HG03159 (cell line): ENCODE results near the gene ZNF560.
"Not testable (repeated sequence)": the region's sequence is repeated elsewhere in the genome, so short reads cannot be mapped to it uniquely, and the experiment has no call there.

Experiments
- ATAC-seq: cut with Tn5 transposase; IDR thresholded peaks from one replicate; pipeline ENCODE4 v1.9.1; 2021; ENCODE audit warnings: mild to moderate bottlenecking, moderate library complexity; ENCODE audit not compliant: unreplicated experiment

ZNF560 gene

GRCh38 chr19:9498183-9498902 lies at the start of gene ZNF560:
ZNF560 (minus strand) TSS chr19:9498616; CDS start chr19:9475313, 23,303 bp downstream.
- ATAC-seq, result no peak

DNA sequence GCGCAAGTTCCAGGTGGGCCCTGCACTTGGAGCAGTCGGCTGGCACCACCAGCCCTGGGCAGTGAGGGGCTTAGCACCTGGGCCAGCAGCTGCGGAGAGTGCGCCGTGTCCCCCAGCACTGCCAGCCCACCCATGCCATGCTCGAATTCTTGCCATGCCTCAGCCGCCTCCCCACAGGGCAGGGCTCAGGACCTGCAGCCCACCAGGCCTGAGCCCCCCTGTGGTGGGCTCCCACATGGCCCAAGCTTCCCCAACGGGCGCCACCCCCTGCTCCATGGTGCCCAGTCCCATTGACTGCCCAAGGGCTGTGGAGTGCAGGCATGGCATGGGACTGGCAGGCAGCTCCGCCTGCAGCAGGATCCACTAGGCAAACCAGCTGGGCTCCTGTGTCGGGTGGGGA lies 49.5 kb upstream of the ZNF560 start:
- ATAC-seq, result no peak

GRCh38 chr19:9541281-9541680 lies 42.9 kb upstream of the ZNF560 start:
- ATAC-seq, result not testable (repeated sequence)

DNA sequence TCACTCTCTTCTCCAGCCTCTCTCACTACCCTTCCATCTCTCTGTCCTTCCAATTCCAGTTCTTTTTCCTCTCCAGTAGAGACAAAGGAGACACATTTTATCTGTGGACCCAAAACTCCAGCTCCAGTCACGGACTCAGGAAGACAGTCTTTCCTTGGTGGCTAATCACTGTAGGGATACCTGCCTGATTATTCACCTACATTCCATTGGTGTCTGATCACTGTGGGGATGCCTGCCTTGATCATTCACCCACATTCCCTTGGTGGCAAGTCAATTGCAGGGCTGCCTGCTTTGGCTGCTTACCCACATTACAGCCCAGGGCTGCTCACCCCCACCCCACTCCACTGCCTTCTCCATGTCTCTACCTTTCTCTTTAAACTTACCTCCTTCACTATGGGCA lies 41.5 kb upstream of the ZNF560 start:
- ATAC-seq, result not testable (repeated sequence)

DNA sequence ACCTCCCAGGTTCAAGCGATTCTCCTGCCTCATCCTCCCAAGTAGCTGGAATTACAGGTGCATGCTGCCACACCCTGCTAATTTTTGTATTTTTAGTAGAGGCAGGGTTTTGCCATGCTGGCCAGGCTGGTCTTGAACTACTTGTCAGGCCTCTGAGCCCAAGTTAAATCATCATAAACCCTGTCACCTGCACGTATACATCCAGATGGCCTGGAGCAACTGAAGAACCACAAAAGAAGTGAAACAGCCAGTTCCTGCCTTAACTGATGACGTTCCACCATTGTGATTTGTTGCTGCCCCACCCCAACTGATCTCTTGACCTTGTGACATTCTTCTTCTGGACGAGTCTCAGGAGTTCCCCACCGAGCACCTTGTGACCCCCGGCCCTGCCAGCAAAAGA lies 40.8 kb upstream of the ZNF560 start:
- not testable (repeated sequence) for ATAC-seq

DNA sequence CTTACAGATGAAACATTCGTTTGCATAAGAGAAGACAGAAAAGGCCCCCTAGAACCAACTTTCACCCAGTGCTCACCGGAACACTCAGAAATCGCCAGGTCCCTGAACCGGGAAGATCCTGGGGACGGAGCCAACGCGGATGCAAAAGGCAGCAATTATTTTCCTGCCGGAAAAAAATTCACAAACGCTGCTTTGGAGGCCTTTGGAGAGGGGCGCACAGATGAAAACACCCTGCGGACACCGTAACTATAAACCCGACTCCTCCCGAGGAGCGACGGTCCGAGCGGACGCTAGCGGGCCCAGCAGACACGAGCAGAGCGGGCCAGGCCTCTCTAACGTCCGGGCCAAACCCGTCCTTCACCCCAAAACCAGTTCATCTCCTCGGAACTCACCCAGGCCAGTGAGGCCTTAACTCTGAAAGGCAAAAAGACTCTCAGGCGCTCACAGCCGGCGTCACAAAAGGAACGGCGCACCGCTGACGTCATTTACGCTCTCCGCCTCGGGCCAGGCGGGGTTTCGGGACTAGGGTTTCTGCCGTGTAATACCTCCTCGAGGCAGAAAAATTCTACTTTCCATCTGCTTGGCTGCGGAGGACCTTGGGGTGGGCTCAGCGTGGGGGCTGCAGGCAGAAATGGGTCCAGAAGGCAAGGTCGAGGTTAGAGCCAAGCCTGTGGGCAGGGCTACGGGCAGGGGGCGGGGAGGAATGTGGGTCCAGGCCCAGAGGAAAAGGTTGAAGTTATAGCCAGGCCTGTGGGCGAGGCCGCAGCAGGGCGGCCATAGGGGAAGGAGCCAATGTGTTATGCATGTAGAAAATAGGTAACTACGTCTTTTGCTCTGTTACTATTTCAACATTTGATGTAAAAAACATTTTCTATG lies 40.0 kb upstream of the ZNF560 start, which contains the start of gene ZNF426:
ZNF426 (minus strand) TSS at position 463 of the 876 bp plus-strand sequence. CDS start 2,413 bp downstream, outside the sequence.
- peak; percentile 85 for ATAC-seq

GRCh38 chr19:9535934-9536333 lies 37.5 kb upstream of the ZNF560 start:
- no peak for ATAC-seq

- no peak for ATAC-seq
Observed at GRCh38 chr19:9531933-9532332, 33.5 kb upstream of the ZNF560 start.

GRCh38 chr19:9528757-9529336 lies 30.4 kb upstream of the ZNF560 start:
- no peak for ATAC-seq

DNA sequence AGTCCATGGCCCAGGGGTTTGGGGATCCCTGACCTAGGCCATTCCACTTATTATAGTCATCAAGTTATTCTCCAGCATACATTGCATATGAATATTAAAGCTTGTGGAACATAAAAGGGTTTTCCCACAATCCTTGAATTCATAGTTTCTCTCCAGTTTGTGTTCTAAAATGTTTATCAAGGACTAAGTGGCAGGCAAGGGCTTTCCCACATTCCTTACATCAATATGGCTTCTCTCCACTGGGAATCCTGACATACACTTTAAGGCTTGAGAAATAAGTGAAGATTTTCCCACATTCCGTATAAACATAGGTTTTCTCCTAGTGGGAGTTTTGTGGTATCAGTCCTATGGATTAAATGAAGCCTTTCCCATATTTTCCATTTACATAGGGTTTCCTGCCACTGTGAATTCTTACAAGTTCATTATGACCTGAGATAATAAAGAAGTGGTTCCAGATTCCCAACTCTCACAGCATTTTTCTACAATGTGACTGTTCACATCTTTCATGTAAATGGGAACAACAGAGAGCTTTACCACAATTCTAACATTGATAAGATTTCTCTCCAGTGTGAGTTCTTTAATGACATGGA lies 25.6 kb upstream of the ZNF560 start:
- no peak for ATAC-seq

DNA sequence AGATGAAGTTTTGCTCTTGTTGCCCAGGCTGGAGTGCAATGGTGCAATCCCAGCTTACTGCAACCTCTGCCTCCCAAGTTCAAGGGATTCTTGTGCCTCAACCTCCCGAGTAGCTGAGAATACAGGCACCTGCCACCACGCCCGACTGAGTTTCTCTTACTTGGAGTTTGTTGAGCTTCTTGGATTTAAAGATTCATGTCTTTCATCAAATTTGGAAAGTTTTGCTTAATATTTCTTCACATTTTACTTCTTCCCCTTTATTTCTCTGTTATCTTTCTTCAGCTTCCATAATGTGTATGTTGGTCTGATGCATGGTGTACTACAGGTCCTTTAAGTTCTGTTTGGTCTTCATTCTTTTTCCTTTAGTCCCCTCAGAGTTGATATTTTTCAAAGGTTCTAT lies 8.9 kb upstream of the ZNF560 start:
- ATAC-seq, result no peak

- no peak for ATAC-seq
Observed at GRCh38 chr19:9500796-9501195, 2.4 kb upstream of the ZNF560 start.

- no peak for ATAC-seq
Observed at GRCh38 chr19:9494096-9494495, 4.3 kb downstream of the ZNF560 start.

- no peak for ATAC-seq
Observed at GRCh38 chr19:9487016-9487415, 11.4 kb downstream of the ZNF560 start.

DNA sequence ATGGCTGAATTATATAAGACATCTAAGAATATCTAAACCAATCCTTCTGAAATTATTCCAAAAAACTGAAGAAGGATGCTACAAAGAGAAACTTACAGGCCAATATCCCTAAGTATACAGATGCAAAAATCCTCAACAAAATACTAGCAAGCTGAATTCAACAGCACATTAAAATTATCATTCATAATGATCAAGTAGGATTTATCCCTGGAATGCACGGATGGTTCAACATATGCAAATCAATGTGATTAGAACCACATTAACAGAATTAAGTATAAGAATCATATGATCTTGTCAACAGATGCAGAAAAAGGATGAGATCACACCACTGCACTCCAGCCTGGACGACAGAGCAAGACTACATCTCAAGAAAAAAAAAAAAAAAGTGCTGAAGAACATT lies 13.3 kb downstream of the ZNF560 start:
- ATAC-seq, result no peak

DNA sequence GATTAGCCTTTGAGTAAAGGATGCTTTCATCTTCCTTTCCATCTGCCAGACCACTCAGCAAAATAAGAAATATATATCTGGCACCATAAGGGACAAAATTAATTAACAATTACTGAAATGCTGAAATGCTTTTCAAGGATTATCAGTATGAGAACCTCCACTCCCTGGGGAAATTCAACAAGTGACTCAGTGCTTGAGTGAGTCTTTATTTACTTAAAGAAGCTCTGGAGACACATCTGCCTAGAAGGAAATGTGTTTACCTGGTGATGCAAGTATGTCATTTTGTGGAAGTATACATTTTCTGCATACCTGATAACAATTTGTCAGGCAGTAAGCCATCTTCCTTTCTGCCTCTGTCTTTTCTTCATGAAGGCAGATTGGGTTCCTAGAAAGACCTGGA lies 23.4 kb downstream of the ZNF560 start:
- ATAC-seq, result no peak

GRCh38 chr19:9467161-9467560 lies 31.3 kb downstream of the ZNF560 start:
- no peak for ATAC-seq

DNA sequence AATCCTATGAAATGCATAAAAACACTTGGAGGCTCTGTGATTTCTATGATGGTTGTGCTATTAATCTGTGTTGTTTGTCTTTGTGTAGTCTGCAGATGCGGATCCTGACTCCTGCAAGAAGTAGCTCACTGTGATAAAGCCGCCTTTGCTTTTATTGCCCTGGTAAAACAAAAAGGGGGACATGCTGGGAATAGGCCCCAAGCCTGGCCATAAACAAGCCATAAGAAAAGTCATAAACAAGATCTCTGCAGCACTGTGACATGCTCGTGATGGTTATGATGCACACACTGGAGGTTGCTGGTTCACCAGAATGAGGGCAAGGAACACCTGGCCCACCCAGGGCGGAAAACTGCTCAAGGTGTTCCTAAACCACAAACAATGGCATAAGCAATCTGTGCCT lies 36.5 kb downstream of the ZNF560 start:
- ATAC-seq, result no peak

DNA sequence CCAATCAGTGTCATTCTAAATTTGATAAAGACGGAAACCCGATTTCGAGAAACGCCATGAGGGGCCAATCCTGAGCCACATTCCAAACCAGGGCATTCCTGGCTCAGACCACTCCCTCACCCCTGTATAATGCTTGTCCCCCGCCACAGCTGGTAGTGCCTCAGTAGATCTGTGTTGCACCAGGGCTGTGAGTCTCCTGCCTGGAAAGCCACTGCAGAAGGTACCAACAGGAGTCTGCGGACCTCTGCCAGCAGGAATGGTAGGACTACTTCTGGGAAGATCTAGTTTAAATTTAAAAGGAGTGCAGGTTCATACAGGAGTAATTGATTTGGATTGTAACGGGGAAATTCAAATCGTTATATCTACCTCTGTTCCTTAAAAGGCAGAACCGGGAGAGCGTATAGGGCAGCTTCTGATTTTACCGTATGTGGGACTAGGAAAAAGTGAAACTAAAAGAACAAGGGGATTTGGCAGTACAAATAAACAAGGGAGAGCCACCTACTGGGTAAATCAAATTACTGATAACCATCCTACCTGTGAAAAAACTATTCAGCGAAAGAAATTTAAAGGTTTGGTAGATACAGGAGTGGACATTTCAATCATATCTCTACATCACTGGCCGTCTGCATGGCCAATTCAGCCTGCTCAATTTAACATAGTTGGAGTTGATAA lies 42.3 kb downstream of the ZNF560 start:
- ATAC-seq, result no peak

- ATAC-seq, result no peak
Observed at GRCh38 chr19:9453953-9454352, 44.5 kb downstream of the ZNF560 start.

- no peak for ATAC-seq
Observed at GRCh38 chr19:9445037-9445436, 53.4 kb downstream of the ZNF560 start.
